ENCODE results near the gene ZNF407. TPM values are rescaled to one million over a fixed set of nuclear protein-coding genes. Genes with fewer than 3 reads are reported as not detected.

ZNF407 gene
- total RNA-seq, 1 experiment from 2014 or later = 18.1 TPM

- Histone ChIP-seq H3K4me2 (ENCODE audit: low read depth, low read length, poor library complexity, severe bottlenecking) (no peak overlapping the region), H2AFZ (ENCODE audit: low read length) (no peak overlapping the region)
- DNase-seq = peak; percentile 59
These were observed 25.6 kb downstream of the ZNF407 start for GRCh38 chr18:74623047-74623816.

GRCh38 chr18:74624466-74624865 is 26.8 kb downstream of the ZNF407 start:
- no peaks in the 10 kb centered on the region for H3K27me3 ChIP-seq (ENCODE audit: low read length)
- no peak overlapping the region for H3K4me3 ChIP-seq (ENCODE audit: low read length)
- H3K4me1 ChIP-seq (ENCODE audit: low read length) = no peaks in the 10 kb centered on the region
- H3K9me2 ChIP-seq (replicated peaks; ENCODE audit: insufficient read depth, low read length) = no peaks in the 10 kb centered on the region
- H2AFZ ChIP-seq (ENCODE audit: low read length) = no peak overlapping the region
- no peak overlapping the region for H3K4me2 ChIP-seq (ENCODE audit: low read depth, low read length, poor library complexity, severe bottlenecking)
- DNase-seq = no peak
- no peaks in the 10 kb centered on the region for H3K9me3 ChIP-seq (ENCODE audit: low read length)
- H3K27ac ChIP-seq (ENCODE audit: low read length) = no peak overlapping the region
- H3K79me2 ChIP-seq (ENCODE audit: low read length) = peaks cover 76% of the 10 kb centered on the region
- H3K9ac ChIP-seq (ENCODE audit: low read length) = no peak overlapping the region
- H4K20me1 ChIP-seq (ENCODE audit: insufficient read depth, low read depth, low read length) = peaks cover 37% of the 10 kb centered on the region
- H3K36me3 ChIP-seq (ENCODE audit: insufficient read depth, low read length) = no peaks in the 10 kb centered on the region

More at GRCh38 chr18:74623047-74623816, 25.6 kb downstream of the ZNF407 start:
- Histone ChIP-seq H3K9me3 (ENCODE audit: low read length) (no peaks in the 10 kb centered on the region), H3K27ac (ENCODE audit: low read length) (no peak overlapping the region), H4K20me1 (ENCODE audit: insufficient read depth, low read depth, low read length) (peaks cover 44% of the 10 kb centered on the region), H3K9me2 (replicated peaks; ENCODE audit: insufficient read depth, low read length) (no peaks in the 10 kb centered on the region), H3K36me3 (ENCODE audit: insufficient read depth, low read length) (no peaks in the 10 kb centered on the region), H3K27me3 (ENCODE audit: low read length) (no peaks in the 10 kb centered on the region), H3K4me1 (ENCODE audit: low read length) (no peaks in the 10 kb centered on the region), H3K4me3 (ENCODE audit: low read length) (no peak overlapping the region), H3K79me2 (ENCODE audit: low read length) (peaks cover 64% of the 10 kb centered on the region), H3K9ac (ENCODE audit: low read length) (no peak overlapping the region)

GRCh38 chr18:74625157-74625556 is 27.5 kb downstream of the ZNF407 start:
- H3K4me2 ChIP-seq (ENCODE audit: low read depth, low read length, poor library complexity, severe bottlenecking) = no peak overlapping the region
- H3K27ac ChIP-seq (ENCODE audit: low read length) = no peak overlapping the region
- no peak overlapping the region for H3K9ac ChIP-seq (ENCODE audit: low read length)
- no peak overlapping the region for H3K4me3 ChIP-seq (ENCODE audit: low read length)
- no peaks in the 10 kb centered on the region for H3K27me3 ChIP-seq (ENCODE audit: low read length)
- H3K9me2 ChIP-seq (replicated peaks; ENCODE audit: insufficient read depth, low read length) = no peaks in the 10 kb centered on the region
- H3K79me2 ChIP-seq (ENCODE audit: low read length) = peaks cover 80% of the 10 kb centered on the region
- H4K20me1 ChIP-seq (ENCODE audit: insufficient read depth, low read depth, low read length) = peaks cover 33% of the 10 kb centered on the region
- H2AFZ ChIP-seq (ENCODE audit: low read length) = no peak overlapping the region
- no peaks in the 10 kb centered on the region for H3K4me1 ChIP-seq (ENCODE audit: low read length)
- no peaks in the 10 kb centered on the region for H3K9me3 ChIP-seq (ENCODE audit: low read length)
- H3K36me3 ChIP-seq (ENCODE audit: insufficient read depth, low read length) = no peaks in the 10 kb centered on the region
- DNase-seq = no peak

GRCh38 chr18:74626049-74626874 is 28.6 kb downstream of the ZNF407 start:
- Histone ChIP-seq H3K4me2 (ENCODE audit: low read depth, low read length, poor library complexity, severe bottlenecking) (no peak overlapping the region), H2AFZ (ENCODE audit: low read length) (no peak overlapping the region), H3K9ac (ENCODE audit: low read length) (no peak overlapping the region), H3K9me3 (ENCODE audit: low read length) (no peaks in the 10 kb centered on the region), H3K79me2 (ENCODE audit: low read length) (peaks cover 78% of the 10 kb centered on the region), H3K4me3 (ENCODE audit: low read length) (no peak overlapping the region), H3K27ac (ENCODE audit: low read length) (no peak overlapping the region), H4K20me1 (ENCODE audit: insufficient read depth, low read depth, low read length) (peaks cover 24% of the 10 kb centered on the region), H3K36me3 (ENCODE audit: insufficient read depth, low read length) (no peaks in the 10 kb centered on the region), H3K9me2 (replicated peaks; ENCODE audit: insufficient read depth, low read length) (no peaks in the 10 kb centered on the region), H3K4me1 (ENCODE audit: low read length) (no peaks in the 10 kb centered on the region), H3K27me3 (ENCODE audit: low read length) (no peaks in the 10 kb centered on the region)
- no peak for DNase-seq

- Histone ChIP-seq H3K4me3 (ENCODE audit: low read length) (no peak overlapping the region), H3K9me3 (ENCODE audit: low read length) (no peaks in the 10 kb centered on the region), H3K9ac (ENCODE audit: low read length) (no peak overlapping the region), H3K9me2 (replicated peaks; ENCODE audit: insufficient read depth, low read length) (no peaks in the 10 kb centered on the region), H2AFZ (ENCODE audit: low read length) (no peak overlapping the region), H4K20me1 (ENCODE audit: insufficient read depth, low read depth, low read length) (0 out of 2 replicates have a peak, but pooled peaks cover 5% of the 10 kb centered on the region), H3K27ac (ENCODE audit: low read length) (no peak overlapping the region), H3K79me2 (ENCODE audit: low read length) (peaks cover 39% of the 10 kb centered on the region), H3K36me3 (ENCODE audit: insufficient read depth, low read length) (no peaks in the 10 kb centered on the region), H3K4me1 (ENCODE audit: low read length) (no peaks in the 10 kb centered on the region), H3K27me3 (ENCODE audit: low read length) (no peaks in the 10 kb centered on the region), H3K4me2 (ENCODE audit: low read depth, low read length, poor library complexity, severe bottlenecking) (no peak overlapping the region)
- no peak for DNase-seq
These were observed 33.1 kb downstream of the ZNF407 start for GRCh38 chr18:74630804-74631203.

GRCh38 chr18:74631212-74631611 is 33.5 kb downstream of the ZNF407 start:
- H3K27ac ChIP-seq (ENCODE audit: low read length) = no peak overlapping the region
- H3K79me2 ChIP-seq (ENCODE audit: low read length) = peaks cover 35% of the 10 kb centered on the region
- H4K20me1 ChIP-seq (ENCODE audit: insufficient read depth, low read depth, low read length) = 0 out of 2 replicates have a peak, but pooled peaks cover 5% of the 10 kb centered on the region
- H3K4me3 ChIP-seq (ENCODE audit: low read length) = no peak overlapping the region
- no peak for DNase-seq
- H3K9me3 ChIP-seq (ENCODE audit: low read length) = no peaks in the 10 kb centered on the region
- no peak overlapping the region for H2AFZ ChIP-seq (ENCODE audit: low read length)
- no peaks in the 10 kb centered on the region for H3K9me2 ChIP-seq (replicated peaks; ENCODE audit: insufficient read depth, low read length)
- no peaks in the 10 kb centered on the region for H3K36me3 ChIP-seq (ENCODE audit: insufficient read depth, low read length)
- no peaks in the 10 kb centered on the region for H3K27me3 ChIP-seq (ENCODE audit: low read length)
- no peak overlapping the region for H3K4me2 ChIP-seq (ENCODE audit: low read depth, low read length, poor library complexity, severe bottlenecking)
- no peaks in the 10 kb centered on the region for H3K4me1 ChIP-seq (ENCODE audit: low read length)
- no peak overlapping the region for H3K9ac ChIP-seq (ENCODE audit: low read length)

GRCh38 chr18:74631623-74632350 is 34.1 kb downstream of the ZNF407 start:
- Histone ChIP-seq H3K4me3 (ENCODE audit: low read length) (no peak overlapping the region), H3K27ac (ENCODE audit: low read length) (no peak overlapping the region), H2AFZ (ENCODE audit: low read length) (no peak overlapping the region), H3K27me3 (ENCODE audit: low read length) (no peaks in the 10 kb centered on the region), H3K4me2 (ENCODE audit: low read depth, low read length, poor library complexity, severe bottlenecking) (no peak overlapping the region), H3K9ac (ENCODE audit: low read length) (no peak overlapping the region), H3K4me1 (ENCODE audit: low read length) (no peaks in the 10 kb centered on the region), H3K79me2 (ENCODE audit: low read length) (peaks cover 29% of the 10 kb centered on the region), H4K20me1 (ENCODE audit: insufficient read depth, low read depth, low read length) (0 out of 2 replicates have a peak, but pooled peaks cover under 1% of the 10 kb centered on the region), H3K9me3 (ENCODE audit: low read length) (no peaks in the 10 kb centered on the region), H3K9me2 (replicated peaks; ENCODE audit: insufficient read depth, low read length) (no peaks in the 10 kb centered on the region), H3K36me3 (ENCODE audit: insufficient read depth, low read length) (no peaks in the 10 kb centered on the region)
- no peak for DNase-seq

GRCh38 chr18:74632351-74632679 is 34.6 kb downstream of the ZNF407 start:
- Histone ChIP-seq H3K4me3 (ENCODE audit: low read length) (no peak overlapping the region), H3K27me3 (ENCODE audit: low read length) (no peaks in the 10 kb centered on the region), H3K4me1 (ENCODE audit: low read length) (no peaks in the 10 kb centered on the region), H3K9me3 (ENCODE audit: low read length) (no peaks in the 10 kb centered on the region), H3K79me2 (ENCODE audit: low read length) (peaks cover 25% of the 10 kb centered on the region), H3K9me2 (replicated peaks; ENCODE audit: insufficient read depth, low read length) (no peaks in the 10 kb centered on the region), H4K20me1 (ENCODE audit: insufficient read depth, low read depth, low read length) (no peaks in the 10 kb centered on the region), H3K4me2 (ENCODE audit: low read depth, low read length, poor library complexity, severe bottlenecking) (no peak overlapping the region), H3K36me3 (ENCODE audit: insufficient read depth, low read length) (no peaks in the 10 kb centered on the region), H2AFZ (ENCODE audit: low read length) (no peak overlapping the region), H3K27ac (ENCODE audit: low read length) (no peak overlapping the region), H3K9ac (ENCODE audit: low read length) (no peak overlapping the region)
- no peak for DNase-seq

Data from Karpas-422 (cell line).